DMS153 treated with DMSO at 0.1 percent for 48 hours (cell line): ENCODE results near the gene GPATCH3.
"Not testable (repeated sequence)": the region's sequence is repeated elsewhere in the genome, so short reads cannot be mapped to it uniquely, and the experiment has no call there.

Experiments
- DNase-seq: peaks from one replicate; lab custom pipeline; 2025; ENCODE audit not compliant: unreplicated experiment; lab: John Stamatoyannopoulos, UW

GPATCH3 gene

GRCh38 chr1:26848941-26849774 is 51.1 kb downstream of the GPATCH3 start:
- no peak for DNase-seq

DNA sequence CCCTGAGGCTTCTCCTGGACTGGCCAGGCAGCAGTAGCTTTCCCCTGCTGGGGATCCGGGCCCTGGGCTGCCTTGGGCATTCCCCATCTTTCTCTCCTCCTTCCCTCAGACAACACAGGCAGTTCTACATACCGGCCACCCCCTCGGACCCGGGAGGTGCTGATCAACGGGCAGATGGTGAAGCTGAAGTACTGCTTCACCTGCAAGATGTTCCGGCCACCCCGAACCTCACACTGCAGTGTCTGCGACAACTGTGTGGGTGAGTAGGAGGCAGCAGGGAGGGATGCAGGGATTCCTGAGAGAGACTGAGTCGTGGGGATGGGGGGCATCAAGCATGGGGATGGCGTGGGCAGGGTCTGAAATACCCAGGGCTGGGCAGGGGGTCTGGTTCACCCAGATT is 51.8 kb downstream of the GPATCH3 start:
- no peak for DNase-seq

GRCh38 chr1:26847826-26848225 is 52.4 kb downstream of the GPATCH3 start:
- not testable (repeated sequence) for DNase-seq

- no peak for DNase-seq
Measured at GRCh38 chr1:26844424-26845196, 55.7 kb downstream of the GPATCH3 start.
